DOHH2 (cell line): ENCODE measurements around the gene MUC21.

Source experiments
- H3F3A ChIP-seq: fragments of 200-600 bp; sonication (generic), shearing (Covaris generic); 2 replicates; pipeline ENCODE4 v1.6.0; 2016; ENCODE audit warnings: antibody characterized with exemption, mild to moderate bottlenecking; ENCODE audit not compliant: control insufficient read depth, insufficient read depth
- H3K27ac ChIP-seq: fragments of 200-600 bp; sonication (generic); 2 replicates; pipeline ENCODE4 v1.5.1; 2014; ENCODE audit warnings: low read depth, mild to moderate bottlenecking, low read length, moderate library complexity
- H3K27me3 ChIP-seq: fragments of 200-600 bp; sonication (generic); 2 replicates; pipeline ENCODE4 v1.6.1; 2014; ENCODE audit warnings: mild to moderate bottlenecking, low read length, mixed read lengths; ENCODE audit not compliant: control insufficient read depth
- H3K36me3 ChIP-seq: fragments of 200-600 bp; sonication (generic); 2 replicates; pipeline ENCODE4 v1.6.1; 2014; ENCODE audit warnings: mild to moderate bottlenecking, low read length, moderate library complexity, mixed read lengths; ENCODE audit not compliant: control insufficient read depth
- H3K4me1 ChIP-seq: fragments of 200-600 bp; sonication (generic); 2 replicates; pipeline ENCODE4 v1.6.1; 2014; ENCODE audit warnings: mild to moderate bottlenecking, low read length, mixed read lengths; ENCODE audit not compliant: control insufficient read depth
- H3K4me2 ChIP-seq: fragments of 200-600 bp; sonication (generic); 2 replicates; pipeline ENCODE4 v1.6.0; 2014; ENCODE audit warnings: mild to moderate bottlenecking, low read length, moderate library complexity
- H3K4me3 ChIP-seq: fragments of 200-600 bp; sonication (generic); 2 replicates; pipeline ENCODE4 v1.5.1; 2014; ENCODE audit warnings: mild to moderate bottlenecking, low read length, mixed read lengths
- H3K79me2 ChIP-seq: fragments of 200-600 bp; sonication (generic); 2 replicates; pipeline ENCODE4 v1.6.1; 2014; ENCODE audit warnings: mild to moderate bottlenecking, low read length, mixed read lengths; ENCODE audit not compliant: control insufficient read depth
- H3K9me2 ChIP-seq: fragments of 200-600 bp; sonication (generic); replicated peaks from 2 replicates; pipeline ENCODE4 v1.6.1; 2014; ENCODE audit warnings: mild to moderate bottlenecking, low read length, mixed read lengths; ENCODE audit not compliant: control insufficient read depth
- H3K9me3 ChIP-seq: fragments of 200-600 bp; sonication (generic); 2 replicates; pipeline ENCODE4 v1.6.1; 2014; ENCODE audit warnings: antibody characterized with exemption, low read length, mixed read lengths; ENCODE audit not compliant: control insufficient read depth, insufficient read depth
- H4K20me1 ChIP-seq: fragments of 200-600 bp; sonication (generic); 2 replicates; pipeline ENCODE4 v1.6.0; 2014; ENCODE audit warnings: low read depth, mild to moderate bottlenecking, antibody characterized with exemption, low read length, moderate library complexity; ENCODE audit not compliant: control insufficient read depth, insufficient read depth
- CTCF ChIP-seq: fragments of 200-600 bp; sonication (generic); IDR thresholded peaks from one replicate; pipeline ENCODE4 v1.5.1; 2014; ENCODE audit warnings: antibody characterized with exemption, mild to moderate bottlenecking, low read depth, low read length; ENCODE audit not compliant: poor library complexity, severe bottlenecking
- EZH2phosphoT487 ChIP-seq: fragments of 200-600 bp; sonication (generic); IDR thresholded peaks from 2 replicates; pipeline ENCODE4 v1.6.1; 2017; ENCODE audit warnings: borderline replicate concordance, mild to moderate bottlenecking, antibody characterized with exemption, low read length, moderate library complexity, mixed read lengths

The MUC21 gene

GRCh38 chr6:30942338-30943060, 41.0 kb upstream of the MUC21 start:
- Histone ChIP-seq H3K4me1 (no peaks in the 10 kb centered on the region), H3F3A (no peaks in the 10 kb centered on the region), H3K4me2 (no peak overlapping the region), H3K9me2 (no peaks in the 10 kb centered on the region), H3K9me3 (no peaks in the 10 kb centered on the region), H3K27ac (no peak overlapping the region), H3K36me3 (no peaks in the 10 kb centered on the region), H3K27me3 (peaks cover 35% of the 10 kb centered on the region; the same call in 1 of the 2 replicates), H4K20me1 (no peaks in the 10 kb centered on the region), H3K4me3 (no peak overlapping the region), H3K79me2 (no peaks in the 10 kb centered on the region)
- TF ChIP-seq CTCF (no peak), EZH2phosphoT487 (no peak)

GRCh38 chr6:30944051-30944450, 39.5 kb upstream of the MUC21 start:
- H3K36me3 ChIP-seq = no peaks in the 10 kb centered on the region
- H4K20me1 ChIP-seq = no peaks in the 10 kb centered on the region
- no peaks in the 10 kb centered on the region for H3K9me2 ChIP-seq
- H3K27ac ChIP-seq = no peak overlapping the region
- no peaks in the 10 kb centered on the region for H3K4me1 ChIP-seq
- no peaks in the 10 kb centered on the region for H3F3A ChIP-seq
- H3K4me2 ChIP-seq = no peak overlapping the region
- peaks cover 34% of the 10 kb centered on the region; the same call in 1 of the 2 replicates for H3K27me3 ChIP-seq
- H3K79me2 ChIP-seq = no peaks in the 10 kb centered on the region
- TF ChIP-seq CTCF = no peak
- TF ChIP-seq EZH2phosphoT487 = no peak
- no peak overlapping the region for H3K4me3 ChIP-seq
- H3K9me3 ChIP-seq = no peaks in the 10 kb centered on the region

GRCh38 chr6:30945281-30945680, 38.2 kb upstream of the MUC21 start:
- Histone ChIP-seq H3K27ac (no peak overlapping the region), H4K20me1 (no peaks in the 10 kb centered on the region), H3K79me2 (no peaks in the 10 kb centered on the region), H3K27me3 (peaks cover 29% of the 10 kb centered on the region; the same call in 1 of the 2 replicates), H3K9me2 (no peaks in the 10 kb centered on the region), H3K4me2 (no peak overlapping the region), H3K4me3 (no peak overlapping the region), H3K4me1 (no peaks in the 10 kb centered on the region), H3K9me3 (no peaks in the 10 kb centered on the region), H3K36me3 (no peaks in the 10 kb centered on the region), H3F3A (no peaks in the 10 kb centered on the region)
- no peak for TF ChIP-seq CTCF
- no peak for TF ChIP-seq EZH2phosphoT487

GRCh38 chr6:30947231-30947630, 36.3 kb upstream of the MUC21 start:
- Histone ChIP-seq H3F3A (no peaks in the 10 kb centered on the region), H3K27ac (no peak overlapping the region), H3K4me3 (no peak overlapping the region), H3K79me2 (no peaks in the 10 kb centered on the region), H4K20me1 (no peaks in the 10 kb centered on the region), H3K36me3 (no peaks in the 10 kb centered on the region), H3K4me1 (no peaks in the 10 kb centered on the region), H3K4me2 (no peak overlapping the region), H3K9me3 (no peaks in the 10 kb centered on the region), H3K9me2 (no peaks in the 10 kb centered on the region), H3K27me3 (peaks cover 35% of the 10 kb centered on the region)
- TF ChIP-seq EZH2phosphoT487 (no peak), CTCF (no peak)
